Psoas muscle (tissue), 8 donors: ENCODE data around the gene MAN1A2. TPM values are rescaled to one million over a fixed set of nuclear protein-coding genes. Genes with fewer than 3 reads are reported as not detected.
"Not testable (repeated sequence)": the region's sequence is repeated elsewhere in the genome, so short reads cannot be mapped to it uniquely, and the experiment has no call there.

ENCODE experiments used
- ATAC-seq, 4 donors: fragments of 200-7000 bp; cut with Tn5 transposase; one replicate each; pipeline ENCODE4 v1.9.1; 2020; ENCODE audit warnings: moderate library complexity in 3 of 4, mild to moderate bottlenecking in 2 of 4
- DNase-seq, 2 donors: peaks; one replicate each; pipeline ENCODE4 v3.0.0-alpha.2; 2020
- H3K27ac ChIP-seq: fragments of 200-600 bp; one replicate; pipeline ENCODE4 v1.8.0; 2022
- H3K27me3 ChIP-seq, 3 donors: fragments of 200-600 bp in 1 of 3; one replicate each; pipeline versions ENCODE4 v1.6.1 to v1.8.0; 2013 to 2022; ENCODE audit warnings: low read length in 2 of 3, mild to moderate bottlenecking in 2 of 3, moderate library complexity in 1 of 3; ENCODE audit not compliant: insufficient read depth in 3 of 3
- H3K36me3 ChIP-seq, 2 donors: fragments of 200-600 bp in 1 of 2; one replicate each; pipeline versions ENCODE4 v1.6.1 to v1.8.0; 2013 to 2022; ENCODE audit warnings: low read depth in 1 of 2, mild to moderate bottlenecking in 1 of 2, moderate library complexity in 1 of 2; ENCODE audit not compliant: insufficient read depth in 1 of 2
- H3K4me1 ChIP-seq: fragments of 200-600 bp; one replicate; pipeline ENCODE4 v1.8.0; 2022
- H3K4me3 ChIP-seq: fragments of 200-600 bp; one replicate; pipeline ENCODE4 v1.8.0; 2022; ENCODE audit warnings: mild to moderate bottlenecking
- H3K9me3 ChIP-seq: fragments of 200-600 bp; one replicate; pipeline ENCODE4 v1.8.0; 2022
- WGBS, 3 donors: extraction: QIAGEN DNeasy Blood & Tissue Kit; methylation state at CpG; one replicate each; pipeline versions ENCODE4 v1.1.6 to v1.1.7; 2013; 5-methylcytosine and 5-hydroxymethylcytosine counted together
- intact Hi-C, 2 donors: fragments of 100-400 bp; cut with DNase I; formaldehyde crosslinking; loops; one replicate each; pipeline versions ENCODE4 v1.11.0 to v1.14.2; 2022
- polyA plus RNA-seq, 3 donors: library from polyadenylated mRNA; stranded (reverse); fragments of 200-250 nt; gene quantifications; one replicate each; pipeline ENCODE4 v1.2.3, GENCODE V29; 2013
- total RNA-seq, 4 donors: library from RNA; stranded (reverse); fragmentation: NEBNext Ultra II Directional in 2 of 4; extraction: Animal tissue kit (Norgen Biotek cat#: 25700) in 2 of 4; gene quantifications; one replicate each; pipeline versions ENCODE4 v1.2.1 to v1.2.4, GENCODE V29; 2021 to 2023
- TF ChIP-seq, protein P1 (sequence below): fragments of 200-600 bp; IDR thresholded peaks from one replicate; pipeline ENCODE4 v1.8.0; 2022; ENCODE audit warnings: antibody characterized with exemption
- donor health status: healthy with polysubstance abuse.
- donor health status: DM: no; HTN: no; CAD: no; lungs with moderate emphysema.
- donor health status: Bipolar disorder and iron deficiency.
- donor health status: healthy.
- donor health status: DM: yes; HTN: yes; CAD: no.
- donor health status: DM: no; HTN: no; CAD: no.
- donor health status: DM: no; HTN: no; CAD: no.
- donor health status: DM: yes; HTN: yes; CAD: no.

Gene MAN1A2
- total and polyA plus RNA-seq, 7 donors = 4.0 to 35.0 (median 19.8) TPM

DNA sequence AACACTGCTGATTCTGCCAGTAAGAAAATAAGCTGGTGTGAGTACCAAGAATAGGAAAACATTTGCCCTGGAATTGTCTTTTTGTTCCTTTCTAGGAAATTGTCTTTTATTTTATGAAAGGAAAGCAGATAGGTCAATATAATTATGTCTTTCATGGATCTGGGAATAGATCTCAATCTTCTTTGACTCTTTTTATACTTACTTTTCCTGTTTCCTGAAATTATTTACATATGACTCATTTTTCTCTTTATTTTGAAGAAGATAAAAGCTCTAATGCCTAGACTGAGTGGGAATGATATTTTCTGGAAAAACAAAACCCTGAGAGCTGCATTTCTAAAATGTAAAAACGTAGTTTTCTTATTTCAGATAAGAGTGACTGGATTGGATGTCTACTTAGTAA, 100.1 kb downstream of the MAN1A2 start:
- WGBS, 3 donors = 89 to 97% (median 93%) methylated on average over 1 of the region's 1 CpG
- no peaks in the 10 kb centered on the region for H3K27me3 ChIP-seq
- H3K4me3 ChIP-seq = no peak overlapping the region
- ATAC-seq = no peak
- peaks cover 0 to 36% of the 10 kb centered on the region in 2 donors for H3K36me3 ChIP-seq
- H3K27ac ChIP-seq = no peak overlapping the region
- H3K9me3 ChIP-seq = no peaks in the 10 kb centered on the region
- H3K4me1 ChIP-seq = no peaks in the 10 kb centered on the region
- TF ChIP-seq, protein P1, sequence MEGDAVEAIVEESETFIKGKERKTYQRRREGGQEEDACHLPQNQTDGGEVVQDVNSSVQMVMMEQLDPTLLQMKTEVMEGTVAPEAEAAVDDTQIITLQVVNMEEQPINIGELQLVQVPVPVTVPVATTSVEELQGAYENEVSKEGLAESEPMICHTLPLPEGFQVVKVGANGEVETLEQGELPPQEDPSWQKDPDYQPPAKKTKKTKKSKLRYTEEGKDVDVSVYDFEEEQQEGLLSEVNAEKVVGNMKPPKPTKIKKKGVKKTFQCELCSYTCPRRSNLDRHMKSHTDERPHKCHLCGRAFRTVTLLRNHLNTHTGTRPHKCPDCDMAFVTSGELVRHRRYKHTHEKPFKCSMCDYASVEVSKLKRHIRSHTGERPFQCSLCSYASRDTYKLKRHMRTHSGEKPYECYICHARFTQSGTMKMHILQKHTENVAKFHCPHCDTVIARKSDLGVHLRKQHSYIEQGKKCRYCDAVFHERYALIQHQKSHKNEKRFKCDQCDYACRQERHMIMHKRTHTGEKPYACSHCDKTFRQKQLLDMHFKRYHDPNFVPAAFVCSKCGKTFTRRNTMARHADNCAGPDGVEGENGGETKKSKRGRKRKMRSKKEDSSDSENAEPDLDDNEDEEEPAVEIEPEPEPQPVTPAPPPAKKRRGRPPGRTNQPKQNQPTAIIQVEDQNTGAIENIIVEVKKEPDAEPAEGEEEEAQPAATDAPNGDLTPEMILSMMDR = no peak
- intact Hi-C loops = no loop called here
- no peak for DNase-seq

DNA sequence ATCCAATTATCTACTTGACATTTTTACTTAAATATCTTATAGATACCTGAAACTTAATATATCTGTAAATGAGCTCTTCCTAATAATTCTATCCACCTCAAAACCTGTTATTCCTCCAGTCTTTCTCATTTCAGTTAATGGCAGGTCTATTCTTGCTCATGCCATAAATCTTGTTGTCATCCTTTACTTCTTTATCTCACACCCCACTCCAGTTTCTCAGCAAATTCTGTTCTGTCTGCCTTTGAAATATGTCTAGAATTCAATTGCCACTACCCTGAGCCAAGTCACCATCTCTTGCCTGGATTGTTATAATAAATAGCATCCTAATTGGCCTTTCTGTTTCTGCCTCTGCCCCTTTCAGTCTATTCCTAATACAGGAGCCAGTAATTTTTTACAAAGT, 105.8 kb downstream of the MAN1A2 start:
- TF ChIP-seq, protein P1 = no peak
- DNase-seq = no peak
- intact Hi-C loops = no loop called here
- ATAC-seq = no peak
- no peak overlapping the region for H3K4me3 ChIP-seq
- H3K27me3 ChIP-seq = no peaks in the 10 kb centered on the region
- no peaks in the 10 kb centered on the region for H3K4me1 ChIP-seq
- H3K36me3 ChIP-seq = peaks cover 0 to 19% of the 10 kb centered on the region in 2 donors
- H3K27ac ChIP-seq = no peak overlapping the region
- H3K9me3 ChIP-seq = no peaks in the 10 kb centered on the region

DNA sequence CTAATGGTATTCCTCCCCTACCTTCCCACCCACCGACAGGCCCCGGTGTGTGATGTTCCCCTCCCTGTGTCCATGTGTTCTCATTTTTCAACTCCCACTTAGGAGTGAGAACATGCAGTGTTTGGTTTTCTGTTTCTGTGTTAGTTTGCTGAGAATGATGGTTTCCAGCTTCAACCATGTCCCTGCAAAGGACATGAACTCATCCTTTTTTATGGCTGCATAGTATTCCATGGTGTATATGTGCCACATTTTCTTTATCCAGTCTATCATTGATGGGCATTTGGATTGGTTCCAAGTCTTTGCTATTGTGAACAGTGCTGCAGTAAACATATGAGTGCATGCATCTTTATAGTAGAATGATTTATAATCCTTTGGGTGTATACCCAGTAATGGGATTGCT, 108.2 kb downstream of the MAN1A2 start:
- WGBS, 3 donors = 96 to 100% (median 100%) methylated on average over 2 of the region's 2 CpGs
- ATAC-seq, H3K4me3 ChIP-seq, H3K4me1 ChIP-seq, DNase-seq, intact Hi-C loops, H3K36me3 ChIP-seq, H3K9me3 ChIP-seq, H3K27ac ChIP-seq, H3K27me3 ChIP-seq: not testable (repeated sequence)

DNA sequence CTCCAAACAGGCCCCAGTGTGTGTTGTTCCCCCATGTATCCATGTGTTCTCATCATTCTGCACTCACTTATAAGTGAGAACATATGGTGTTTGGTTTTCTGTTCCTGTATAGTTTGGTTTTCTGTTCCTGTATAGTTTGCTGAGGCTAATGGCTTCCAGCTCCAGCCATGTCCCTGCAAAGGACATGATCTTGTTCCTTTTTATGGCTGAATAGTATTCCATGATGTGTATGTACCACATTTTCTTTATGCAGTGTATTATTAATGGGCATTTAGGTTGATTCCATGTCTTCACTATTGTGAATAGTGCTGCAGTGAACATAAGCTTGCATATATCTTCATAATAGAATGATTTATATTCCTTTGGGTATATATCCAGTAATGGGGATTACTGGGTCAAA, 111.8 kb downstream of the MAN1A2 start:
- TF ChIP-seq, protein P1 = no peak
- Histone ChIP-seq H3K4me3 (no peak overlapping the region), H3K27ac (no peak overlapping the region), H3K36me3 (peaks cover 5 to 11% of the 10 kb centered on the region in 2 donors), H3K4me1 (no peaks in the 10 kb centered on the region), H3K9me3 (no peaks in the 10 kb centered on the region), H3K27me3 (no peaks in the 10 kb centered on the region)
- DNase-seq = no peak
- ATAC-seq = no peak
- intact Hi-C loops = no loop called here

DNA sequence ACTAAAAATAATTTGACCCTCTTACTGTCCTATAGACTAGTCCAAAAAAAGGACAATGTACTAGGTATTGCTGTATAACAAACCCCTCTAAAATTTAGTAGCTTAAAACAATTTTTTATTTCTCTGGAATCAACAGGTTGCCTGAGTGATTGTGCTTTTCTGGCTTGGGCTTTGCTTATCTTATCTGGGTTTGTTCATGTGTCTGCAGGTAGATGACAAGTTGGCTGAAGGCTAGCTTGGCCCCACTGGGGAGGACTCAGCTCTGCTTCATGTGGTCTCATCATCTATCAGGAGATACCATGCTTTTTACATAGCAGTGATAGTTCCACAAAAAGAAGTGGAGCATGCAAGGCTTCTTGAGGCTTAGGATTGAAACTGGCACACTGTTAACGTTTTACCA, 114.2 kb downstream of the MAN1A2 start:
- H3K27me3 ChIP-seq = no peaks in the 10 kb centered on the region
- intact Hi-C loops = loop anchor here in 1 of 2 donors (1.0 kb wide), 1 partner anchor 26 kb away; no protein-coding TSS in a partner anchor
- H3K9me3 ChIP-seq = no peaks in the 10 kb centered on the region
- H3K27ac ChIP-seq = no peak overlapping the region
- no peak for DNase-seq
- ATAC-seq = no peak
- TF ChIP-seq, protein P1 = no peak
- H3K36me3 ChIP-seq = peaks cover 5 to 11% of the 10 kb centered on the region in 2 donors
- H3K4me3 ChIP-seq = no peak overlapping the region
- H3K4me1 ChIP-seq = no peaks in the 10 kb centered on the region
- WGBS, 3 donors = 94 to 97% (median 97%) methylated on average over 1 of the region's 1 CpG
